Sigmoid colon (tissue), 7 donors: ENCODE results near the gene MC2R. TPM values are rescaled to one million over a fixed set of nuclear protein-coding genes. Genes with fewer than 3 reads are reported as not detected.

Experiments
- DNase-seq: peaks from one replicate; pipeline ENCODE4 v3.0.0-alpha.2; 2019
- H3K27ac ChIP-seq, 4 donors: fragments of 200-600 bp; sonication (generic); one replicate each; pipeline ENCODE4 v1.5.1; 2016 to 2019; ENCODE audit warnings: mild to moderate bottlenecking in 1 of 4
- H3K27me3 ChIP-seq, 3 donors: fragments of 200-600 bp; sonication (generic); one replicate each; pipeline ENCODE4 v1.5.1; 2019; ENCODE audit warnings: mild to moderate bottlenecking in 1 of 3
- H3K36me3 ChIP-seq, 4 donors: fragments of 200-600 bp; sonication (generic); one replicate each; pipeline ENCODE4 v1.5.1; 2016 to 2019
- H3K4me1 ChIP-seq, 4 donors: fragments of 200-600 bp; sonication (generic); one replicate each; pipeline ENCODE4 v1.5.1; 2017 to 2019
- H3K4me3 ChIP-seq, 4 donors: fragments of 200-600 bp; sonication (generic); one replicate each; pipeline ENCODE4 v1.5.1; 2017 to 2019; ENCODE audit warnings: mild to moderate bottlenecking in 2 of 4, moderate library complexity in 1 of 4
- H3K9me3 ChIP-seq, 4 donors: fragments of 200-600 bp in 3 of 4; sonication (generic) in 3 of 4; one replicate each; pipeline versions ENCODE4 v1.5.1 to v1.6.1; 2013 to 2019
- CTCF ChIP-seq, 4 experiments: fragments of 450-650 bp in 3 of 4; fragments of 200-600 bp in 1 of 4; IDR thresholded peaks; one replicate each; pipeline ENCODE4 v1.5.1; 2016 to 2019; ENCODE audit warnings: antibody characterized with exemption in 4 of 4, mild to moderate bottlenecking in 3 of 4, moderate library complexity in 2 of 4
- EP300 ChIP-seq, 4 donors: sonication (generic); formaldehyde crosslinking; IDR thresholded peaks; one replicate each; pipeline ENCODE4 v1.6.1; 2017; ENCODE audit warnings: antibody characterized with exemption in 4 of 4
- POLR2A ChIP-seq, 2 donors: fragments of 450-650 bp; IDR thresholded peaks; one replicate each; pipeline ENCODE4 v1.6.1; 2016; ENCODE audit warnings: antibody characterized with exemption in 2 of 2, mild to moderate bottlenecking in 2 of 2, moderate library complexity in 2 of 2
- POLR2AphosphoS5 ChIP-seq, 4 donors: sonication (generic); formaldehyde crosslinking; IDR thresholded peaks; one replicate each; pipeline ENCODE4 v1.6.1; 2017; ENCODE audit warnings: antibody characterized with exemption in 4 of 4
- WGBS, 2 donors: extraction: QIAGEN DNeasy Blood & Tissue Kit; methylation state at CpG; one replicate each; pipeline ENCODE4 v1.1.7; 2013; 5-methylcytosine and 5-hydroxymethylcytosine counted together
- intact Hi-C: fragments of 100-400 bp; cut with DNase I; formaldehyde crosslinking; loops from one replicate; pipeline ENCODE4 v1.15.1; 2023
- polyA plus RNA-seq, 3 donors: library from polyadenylated mRNA; stranded (reverse); fragments of 200-250 nt; gene quantifications; one replicate each; pipeline ENCODE4 v1.2.3, GENCODE V29; 2013
- total RNA-seq, 4 donors: library from RNA; depleted of rRNA; stranded (reverse); fragments of >200 nt; gene quantifications; one replicate each; pipeline ENCODE4 v1.1.0, GENCODE V29; 2016
- donor health status: healthy with polysubstance abuse.
- donor health status: Bipolar disorder and iron deficiency.
- donor health status: healthy.

MC2R gene
- total RNA-seq (not detected), polyA plus RNA-seq (not detected)

GRCh38 chr18:13915391-13915790 is at the start of gene MC2R:
TSS of gene MC2R (minus strand) at chr18:13915536. CDS start at chr18:13885518, 30,018 bp downstream.
- no peaks in the 10 kb centered on the region for H3K36me3 ChIP-seq
- intact Hi-C loops, result no loop called here
- 82 to 87% methylated on average over 4 of the region's 4 CpGs for WGBS, 2 donors
- TF ChIP-seq POLR2AphosphoS5 (IDR thresholded peaks at IDR 0.05) (no peak), POLR2A (IDR thresholded peaks at IDR 0.05) (no peak), CTCF (IDR thresholded peaks at IDR 0.05) (no peak), EP300 (IDR thresholded peaks at IDR 0.05) (no peak)
- no peak within 1 kb of the TSS for H3K4me3 ChIP-seq
- peaks cover 0 to 4% (median 0%) of the 10 kb centered on the region in 4 donors for H3K4me1 ChIP-seq
- no peaks in the 10 kb centered on the region for H3K9me3 ChIP-seq
- H3K27me3 ChIP-seq, result no peaks in the 10 kb centered on the region
- no peak for DNase-seq
- no peak within 1 kb of the TSS for H3K27ac ChIP-seq

GRCh38 chr18:13945811-13946210 is 30.5 kb upstream of the MC2R start:
- Histone ChIP-seq H3K4me1 (no peaks in the 10 kb centered on the region), H3K9me3 (peaks cover 0 to 2% (median 0%) of the 10 kb centered on the region in 4 donors), H3K27me3 (no peaks in the 10 kb centered on the region), H3K36me3 (no peaks in the 10 kb centered on the region), H3K4me3 (no peak overlapping the region), H3K27ac (no peak overlapping the region)
- DNase-seq, result no peak
- 92 to 97% methylated on average over 2 of the region's 2 CpGs for WGBS, 2 donors
- TF ChIP-seq POLR2AphosphoS5 (IDR thresholded peaks at IDR 0.05), result no peak
- no peak for TF ChIP-seq CTCF (IDR thresholded peaks at IDR 0.05)
- TF ChIP-seq EP300 (IDR thresholded peaks at IDR 0.05), result no peak
- no peak for TF ChIP-seq POLR2A (IDR thresholded peaks at IDR 0.05)
- intact Hi-C loops, result no loop called here

- no peak for DNase-seq
- Histone ChIP-seq H3K4me1 (no peaks in the 10 kb centered on the region), H3K27me3 (no peaks in the 10 kb centered on the region), H3K4me3 (no peak overlapping the region), H3K36me3 (no peaks in the 10 kb centered on the region), H3K27ac (no peak overlapping the region), H3K9me3 (no peaks in the 10 kb centered on the region)
- TF ChIP-seq POLR2A (IDR thresholded peaks at IDR 0.05), result no peak
- TF ChIP-seq EP300 (IDR thresholded peaks at IDR 0.05), result no peak
- 52 to 66% methylated on average over 2 of the region's 2 CpGs for WGBS, 2 donors
- intact Hi-C loops, result no loop called here
Observed at GRCh38 chr18:13943338-13943737, 28.0 kb upstream of the MC2R start.

- no peak overlapping the region for H3K4me3 ChIP-seq
- no peaks in the 10 kb centered on the region for H3K9me3 ChIP-seq
- no peaks in the 10 kb centered on the region for H3K4me1 ChIP-seq
- 85 to 86% methylated on average over 14 of the region's 14 CpGs for WGBS, 2 donors
- no peaks in the 10 kb centered on the region for H3K27me3 ChIP-seq
- no peak for TF ChIP-seq POLR2A (IDR thresholded peaks at IDR 0.05)
- no peak for DNase-seq
- H3K36me3 ChIP-seq, result no peaks in the 10 kb centered on the region
- H3K27ac ChIP-seq, result no peak overlapping the region
- intact Hi-C loops, result no loop called here
Observed at GRCh38 chr18:13940326-13940725, 25.0 kb upstream of the MC2R start.

- no peak overlapping the region for H3K27ac ChIP-seq
- no peaks in the 10 kb centered on the region for H3K4me1 ChIP-seq
- no peaks in the 10 kb centered on the region for H3K9me3 ChIP-seq
- TF ChIP-seq EP300 (IDR thresholded peaks at IDR 0.05) (no peak), POLR2AphosphoS5 (IDR thresholded peaks at IDR 0.05) (no peak), CTCF (IDR thresholded peaks at IDR 0.05) (no peak), POLR2A (IDR thresholded peaks at IDR 0.05) (no peak)
- WGBS, 2 donors, result 89 to 93% methylated on average over 6 of the region's 6 CpGs
- intact Hi-C loops, result no loop called here
- H3K27me3 ChIP-seq, result no peaks in the 10 kb centered on the region
- no peak overlapping the region for H3K4me3 ChIP-seq
- H3K36me3 ChIP-seq, result no peaks in the 10 kb centered on the region
- no peak for DNase-seq
Observed at GRCh38 chr18:13934676-13935075, 19.3 kb upstream of the MC2R start.

- Histone ChIP-seq H3K4me3 (no peak overlapping the region), H3K9me3 (peaks cover 0 to under 1% (median 0%) of the 10 kb centered on the region in 4 donors), H3K4me1 (no peaks in the 10 kb centered on the region), H3K27ac (no peak overlapping the region), H3K36me3 (no peaks in the 10 kb centered on the region), H3K27me3 (no peaks in the 10 kb centered on the region)
- TF ChIP-seq POLR2A (IDR thresholded peaks at IDR 0.05) (no peak), CTCF (IDR thresholded peaks at IDR 0.05) (no peak), POLR2AphosphoS5 (IDR thresholded peaks at IDR 0.05) (no peak), EP300 (IDR thresholded peaks at IDR 0.05) (no peak)
- 49 to 84% methylated on average over 3 of the region's 3 CpGs for WGBS, 2 donors
- no peak for DNase-seq
- intact Hi-C loops, result no loop called here
Observed at GRCh38 chr18:13934058-13934457, 18.7 kb upstream of the MC2R start.
